GM21528 (cell line): ENCODE measurements around the gene RMND1.

Experiments used
- ATAC-seq: cut with Tn5 transposase; IDR thresholded peaks from one replicate; pipeline ENCODE4 v1.9.1; 2021; ENCODE audit warnings: mild to moderate bottlenecking, moderate library complexity; ENCODE audit not compliant: unreplicated experiment, low FRiP score

Gene RMND1

DNA sequence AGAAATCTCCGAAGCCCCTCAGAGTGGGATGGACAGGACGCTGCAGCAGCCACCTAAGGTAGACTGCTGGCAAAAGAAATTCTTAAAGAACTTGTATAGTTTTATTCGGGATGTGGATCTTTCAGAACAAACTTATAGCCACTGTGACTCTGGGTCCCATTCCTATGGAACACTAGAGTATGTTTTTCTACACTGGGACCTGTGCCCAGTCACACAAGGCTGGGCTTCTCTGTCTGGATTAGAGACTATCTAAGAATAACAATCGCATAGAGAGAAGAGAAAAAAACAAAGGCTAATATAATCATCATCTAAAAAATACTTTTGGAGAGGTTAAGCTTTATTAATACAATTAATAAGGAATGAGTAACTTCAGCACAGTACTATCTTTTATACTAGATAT lies 28.9 kb downstream of the RMND1 start:
- ATAC-seq = no peak

DNA sequence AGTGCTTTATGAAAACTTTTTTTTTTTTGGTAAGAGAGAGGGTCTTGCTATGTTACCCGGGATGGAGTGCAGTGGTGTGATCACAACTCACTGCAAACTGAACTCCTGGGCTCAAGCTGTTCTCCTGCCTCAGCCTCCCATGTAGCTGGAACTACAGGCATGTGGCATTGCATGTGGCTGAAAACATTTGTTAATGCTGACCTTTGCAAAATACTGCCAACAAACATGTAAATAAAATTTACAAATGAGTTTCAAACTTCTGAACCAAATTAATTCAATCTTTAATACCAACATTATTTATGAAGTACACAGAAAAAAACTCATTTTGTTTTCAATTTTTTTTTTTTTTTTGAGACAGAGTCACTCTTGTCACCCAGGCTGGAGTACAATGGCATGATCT lies 34.4 kb downstream of the RMND1 start:
- ATAC-seq = no peak

GRCh38 chr6:151414641-151415260 lies 37.2 kb downstream of the RMND1 start:
- no peak for ATAC-seq

DNA sequence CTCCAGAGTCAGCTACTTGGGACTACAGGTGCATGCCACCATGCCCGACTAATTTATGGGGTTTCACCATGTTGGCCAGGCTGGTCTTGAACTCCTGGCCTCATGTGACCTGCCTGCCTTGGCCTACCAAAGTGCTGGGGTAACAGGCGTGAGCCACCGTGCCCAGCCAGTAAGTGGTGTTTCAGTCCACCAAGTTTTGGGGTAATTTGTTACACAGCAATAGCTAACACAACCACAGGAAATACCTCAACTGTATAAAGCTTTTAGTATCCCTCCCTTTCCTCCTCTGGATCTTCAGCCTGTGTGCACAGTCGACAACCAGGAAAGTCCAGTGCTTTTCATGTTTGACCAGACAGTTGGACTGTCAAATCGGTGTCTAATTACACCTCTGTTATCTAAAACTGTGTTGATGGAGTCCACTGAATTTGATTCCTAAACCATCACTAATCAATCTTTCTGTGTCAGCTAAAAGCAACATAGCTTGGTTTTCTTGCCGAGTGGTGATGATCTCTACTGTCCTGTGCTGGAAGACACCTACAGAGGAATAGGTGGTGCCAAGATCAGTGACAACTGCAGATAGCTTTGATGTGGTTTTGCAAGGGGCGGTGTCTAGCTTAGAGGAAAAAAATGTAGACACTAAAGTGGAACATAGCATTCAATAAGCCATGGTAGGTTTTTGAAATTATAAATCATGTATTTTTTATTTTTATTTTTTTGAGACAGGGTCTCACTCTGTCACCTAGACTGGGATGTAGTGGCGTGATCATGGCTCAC lies 38.4 kb downstream of the RMND1 start:
- no peak for ATAC-seq

GRCh38 chr6:151412909-151413308 lies 39.0 kb downstream of the RMND1 start:
- no peak for ATAC-seq

- no peak for ATAC-seq
Observed at GRCh38 chr6:151409679-151410078, 42.2 kb downstream of the RMND1 start.

DNA sequence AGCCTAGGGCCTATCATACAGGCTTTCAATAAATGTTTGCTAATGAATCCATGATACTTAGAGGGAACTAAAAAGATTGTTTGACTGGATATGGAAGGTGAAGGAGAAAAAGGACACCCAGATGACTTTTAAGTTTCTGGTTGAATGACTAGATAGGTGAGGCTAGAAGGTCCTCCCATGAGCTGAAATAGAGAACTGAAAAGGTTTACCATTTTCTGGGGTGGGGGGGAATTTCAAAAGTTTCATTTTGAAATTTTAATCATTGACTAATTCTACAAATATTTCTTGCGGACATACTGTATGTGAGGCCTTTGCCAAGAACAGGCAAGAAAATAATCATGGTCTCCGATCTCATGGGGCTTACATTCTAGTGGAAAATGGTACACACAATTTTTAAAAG lies 42.7 kb downstream of the RMND1 start:
- ATAC-seq = peak; percentile 46

- ATAC-seq = no peak
Observed at GRCh38 chr6:151408858-151409257, 43.1 kb downstream of the RMND1 start.

DNA sequence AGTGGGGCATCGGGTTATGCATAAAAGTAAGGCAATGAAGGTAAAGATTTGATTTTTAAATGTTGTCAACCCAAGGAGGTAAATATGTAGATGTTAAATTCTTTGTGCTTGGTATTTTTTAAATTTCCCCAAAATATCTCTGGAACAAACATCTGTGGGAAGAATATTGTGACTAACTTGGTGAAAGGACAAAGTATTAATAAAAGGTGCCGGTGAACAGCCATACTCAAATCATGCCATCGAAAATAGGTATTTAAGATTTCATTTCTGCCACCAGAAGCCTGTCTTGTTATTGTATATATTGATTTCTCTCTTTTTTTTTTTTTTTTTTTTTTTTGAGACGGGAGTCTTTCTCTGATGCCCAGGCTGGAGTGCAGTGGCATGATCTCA lies 48.0 kb downstream of the RMND1 start:
- ATAC-seq = no peak

- ATAC-seq = no peak
Observed at GRCh38 chr6:151402228-151402627, 49.7 kb downstream of the RMND1 start.

GRCh38 chr6:151400473-151400872 lies 51.5 kb downstream of the RMND1 start:
- no peak for ATAC-seq

DNA sequence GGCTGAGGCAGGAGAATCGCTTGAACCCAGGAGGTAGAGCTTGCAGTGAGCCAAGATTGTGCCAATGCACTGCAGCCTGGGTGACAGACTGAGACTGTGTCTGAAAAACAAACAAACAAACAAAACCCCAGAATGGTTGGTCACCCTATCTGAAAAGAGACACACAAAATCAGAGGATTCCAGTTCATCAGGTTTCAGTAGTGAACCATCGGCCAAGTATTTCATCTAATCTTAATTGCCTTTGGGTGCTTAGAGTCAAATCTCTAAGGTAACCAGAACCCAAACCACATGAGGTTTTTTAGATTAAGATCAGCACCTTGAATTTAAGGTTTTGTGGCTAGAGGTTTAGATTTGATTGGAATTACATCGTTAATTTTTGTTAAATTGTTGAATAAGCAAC lies 52.2 kb downstream of the RMND1 start:
- ATAC-seq = no peak

- ATAC-seq = no peak
Observed at GRCh38 chr6:151393410-151393809, 58.5 kb downstream of the RMND1 start.

- no peak for ATAC-seq
Observed at GRCh38 chr6:151392427-151392826, 59.5 kb downstream of the RMND1 start.

GRCh38 chr6:151391471-151392413 lies 60.2 kb downstream of the RMND1 start, which contains the start of gene ZBTB2:
ZBTB2 (minus strand) TSS chr6:151391559; CDS start chr6:151373637, 17,922 bp downstream.
- peak; percentile 15 for ATAC-seq

DNA sequence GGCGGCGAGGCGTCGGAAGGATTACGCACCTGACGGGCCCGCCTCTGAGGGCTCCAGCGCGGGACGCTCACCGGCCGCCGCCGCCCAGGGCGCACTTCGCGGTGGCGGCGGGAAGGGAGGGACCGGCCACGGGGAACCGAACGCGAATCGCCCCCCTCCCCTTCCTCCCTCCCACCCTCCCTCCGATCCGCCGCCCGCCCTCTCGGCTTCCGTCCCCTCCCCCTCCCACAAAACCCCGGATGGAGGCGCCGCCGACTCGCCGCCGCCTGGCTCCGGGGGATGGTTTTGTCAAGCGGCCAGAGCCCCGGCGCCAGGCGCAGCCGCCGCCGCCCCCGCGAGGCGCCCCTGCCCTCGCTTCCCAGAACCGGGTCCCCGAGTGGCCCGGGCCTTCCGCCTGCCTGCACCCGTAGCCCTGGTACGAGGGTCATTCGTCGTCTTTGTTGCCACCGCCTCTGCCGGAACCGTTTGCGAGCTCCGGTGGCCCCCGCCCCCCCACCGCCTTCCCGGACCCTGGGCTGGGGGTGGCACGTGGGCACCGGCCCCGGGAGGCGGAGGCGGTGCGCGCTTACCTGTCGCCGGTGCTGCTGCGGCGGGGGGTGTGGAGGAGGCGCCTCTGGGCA lies 61.0 kb downstream of the RMND1 start:
- peak; percentile 11 for ATAC-seq

DNA sequence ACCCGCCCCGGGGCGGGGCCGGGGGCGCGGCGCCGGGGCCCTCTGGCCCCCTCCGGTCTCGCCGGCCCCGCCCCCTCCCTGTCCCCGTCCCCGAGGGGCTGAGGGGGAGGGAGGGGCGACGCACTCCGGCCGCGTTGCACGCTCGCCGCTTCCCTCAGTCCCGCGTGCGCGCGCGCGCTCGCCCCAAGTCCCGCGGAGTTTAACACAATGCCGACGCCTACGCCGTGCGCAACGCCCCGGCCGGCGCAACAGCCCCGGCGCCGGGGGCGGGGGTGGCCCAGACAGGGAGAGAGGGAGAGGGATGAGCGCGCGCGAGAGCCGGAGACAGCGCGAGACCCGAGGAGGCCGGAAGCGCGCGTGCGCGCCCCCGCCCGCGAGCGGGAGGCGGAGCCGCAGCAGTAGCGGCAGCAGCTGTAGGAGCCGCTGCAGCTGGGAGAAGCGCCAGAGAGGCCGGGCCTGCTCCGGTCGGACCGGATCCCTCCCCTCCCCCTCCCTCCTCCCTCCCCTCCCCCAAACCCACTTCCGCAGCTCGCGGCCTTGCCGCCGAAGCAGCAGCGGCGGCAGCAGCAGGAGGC lies 61.6 kb downstream of the RMND1 start:
- peak; percentile 84 for ATAC-seq

DNA sequence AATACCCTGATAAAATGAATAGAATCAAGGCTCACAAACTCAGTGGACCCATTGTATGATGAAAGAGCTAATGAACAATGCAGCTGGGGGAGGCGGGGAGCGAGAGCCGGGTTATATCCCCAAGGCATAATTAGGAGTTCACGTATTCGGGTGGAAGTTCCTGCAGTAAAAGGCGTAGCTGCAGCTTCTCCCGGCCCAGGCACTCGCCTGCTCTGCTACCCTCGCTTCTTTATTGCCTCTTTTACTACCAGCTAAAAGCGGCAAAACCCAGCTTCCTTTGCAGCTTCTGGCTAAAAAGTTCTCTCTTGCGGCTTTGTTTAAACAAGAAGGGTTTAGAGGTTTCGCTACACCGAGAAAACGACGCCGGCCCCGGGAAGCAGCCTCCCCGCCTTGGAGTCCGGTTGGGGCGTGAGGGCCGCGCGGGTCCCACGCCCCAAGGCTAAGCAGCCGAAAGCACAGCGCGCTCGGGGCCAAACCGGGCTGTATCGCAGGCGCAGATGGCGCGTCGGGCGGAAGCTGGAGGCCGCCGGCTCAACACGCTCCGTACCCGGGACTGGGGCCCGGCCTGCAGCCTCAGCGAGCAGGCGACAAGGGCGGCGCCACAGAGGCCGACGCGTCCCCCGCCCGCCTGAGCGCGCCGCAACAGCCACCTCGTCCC lies 62.2 kb downstream of the RMND1 start:
- ATAC-seq = peak; percentile 68

GRCh38 chr6:151388997-151389617 lies 62.8 kb downstream of the RMND1 start:
- no peak for ATAC-seq
